Measurements from ENCODE around the gene PPME1. TPM values are rescaled to one million over a fixed set of nuclear protein-coding genes. Genes with fewer than 3 reads are reported as not detected.

Gene PPME1
- total RNA-seq, 1 experiment from 2014 or later: 99.4 TPM

DNA sequence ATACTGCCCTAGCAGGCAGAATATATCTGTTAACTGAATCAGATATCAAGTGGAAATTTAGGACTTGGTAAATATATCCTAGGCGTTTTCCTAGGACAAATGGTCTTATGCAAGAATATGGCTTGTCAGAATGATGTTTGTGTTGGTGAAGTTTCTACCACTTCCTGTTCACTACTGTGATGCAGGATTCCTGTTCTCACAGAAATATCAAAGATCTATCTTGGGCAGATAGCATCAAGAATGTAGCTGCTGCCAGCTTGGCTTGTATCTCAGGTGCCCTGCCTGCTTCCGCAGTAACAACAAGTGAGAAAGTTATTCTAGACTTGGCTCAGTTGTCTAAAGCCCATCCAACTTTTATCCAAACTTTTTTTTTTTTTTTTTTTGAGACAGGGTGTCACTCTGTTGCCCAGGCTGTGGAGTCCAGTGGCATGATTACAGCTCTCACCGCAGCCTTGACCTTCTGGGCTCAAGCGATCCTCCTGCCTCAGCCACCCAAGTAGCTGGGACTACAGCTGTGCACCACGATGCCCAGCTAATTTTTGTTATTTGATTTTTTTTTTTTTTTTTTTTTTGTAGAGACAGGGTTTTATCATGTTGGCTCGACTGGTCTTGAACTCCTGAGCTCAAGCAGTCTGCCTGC is 61.3 kb downstream of the PPME1 start:
- no TSS peak for BruUV-seq (replicated peaks)
- peaks cover 30% of the 10 kb centered on the region; the same call in 1 of the 2 replicates for H3K36me3 ChIP-seq (ENCODE audit: control insufficient read depth, insufficient read depth, low read length)
- POLR2A ChIA-PET: no interaction called here
- no peak overlapping the region for H3K27ac ChIP-seq (ENCODE audit: low read length)
- TF ChIP-seq, protein P1, sequence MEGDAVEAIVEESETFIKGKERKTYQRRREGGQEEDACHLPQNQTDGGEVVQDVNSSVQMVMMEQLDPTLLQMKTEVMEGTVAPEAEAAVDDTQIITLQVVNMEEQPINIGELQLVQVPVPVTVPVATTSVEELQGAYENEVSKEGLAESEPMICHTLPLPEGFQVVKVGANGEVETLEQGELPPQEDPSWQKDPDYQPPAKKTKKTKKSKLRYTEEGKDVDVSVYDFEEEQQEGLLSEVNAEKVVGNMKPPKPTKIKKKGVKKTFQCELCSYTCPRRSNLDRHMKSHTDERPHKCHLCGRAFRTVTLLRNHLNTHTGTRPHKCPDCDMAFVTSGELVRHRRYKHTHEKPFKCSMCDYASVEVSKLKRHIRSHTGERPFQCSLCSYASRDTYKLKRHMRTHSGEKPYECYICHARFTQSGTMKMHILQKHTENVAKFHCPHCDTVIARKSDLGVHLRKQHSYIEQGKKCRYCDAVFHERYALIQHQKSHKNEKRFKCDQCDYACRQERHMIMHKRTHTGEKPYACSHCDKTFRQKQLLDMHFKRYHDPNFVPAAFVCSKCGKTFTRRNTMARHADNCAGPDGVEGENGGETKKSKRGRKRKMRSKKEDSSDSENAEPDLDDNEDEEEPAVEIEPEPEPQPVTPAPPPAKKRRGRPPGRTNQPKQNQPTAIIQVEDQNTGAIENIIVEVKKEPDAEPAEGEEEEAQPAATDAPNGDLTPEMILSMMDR (IDR thresholded peaks at IDR 0.05): no peak
- TF ChIP-seq SIN3A (IDR thresholded peaks at IDR 0.05; ENCODE audit: borderline replicate concordance, insufficient read depth, low read depth, low read length) (no peak), POLR2AphosphoS5 (IDR thresholded peaks at IDR 0.05; ENCODE audit: low read depth, low read length) (no peak), TCF7L2 (IDR thresholded peaks at IDR 0.05; ENCODE audit: low read depth, low read length) (no peak)
- TF ChIP-seq, protein P2, sequence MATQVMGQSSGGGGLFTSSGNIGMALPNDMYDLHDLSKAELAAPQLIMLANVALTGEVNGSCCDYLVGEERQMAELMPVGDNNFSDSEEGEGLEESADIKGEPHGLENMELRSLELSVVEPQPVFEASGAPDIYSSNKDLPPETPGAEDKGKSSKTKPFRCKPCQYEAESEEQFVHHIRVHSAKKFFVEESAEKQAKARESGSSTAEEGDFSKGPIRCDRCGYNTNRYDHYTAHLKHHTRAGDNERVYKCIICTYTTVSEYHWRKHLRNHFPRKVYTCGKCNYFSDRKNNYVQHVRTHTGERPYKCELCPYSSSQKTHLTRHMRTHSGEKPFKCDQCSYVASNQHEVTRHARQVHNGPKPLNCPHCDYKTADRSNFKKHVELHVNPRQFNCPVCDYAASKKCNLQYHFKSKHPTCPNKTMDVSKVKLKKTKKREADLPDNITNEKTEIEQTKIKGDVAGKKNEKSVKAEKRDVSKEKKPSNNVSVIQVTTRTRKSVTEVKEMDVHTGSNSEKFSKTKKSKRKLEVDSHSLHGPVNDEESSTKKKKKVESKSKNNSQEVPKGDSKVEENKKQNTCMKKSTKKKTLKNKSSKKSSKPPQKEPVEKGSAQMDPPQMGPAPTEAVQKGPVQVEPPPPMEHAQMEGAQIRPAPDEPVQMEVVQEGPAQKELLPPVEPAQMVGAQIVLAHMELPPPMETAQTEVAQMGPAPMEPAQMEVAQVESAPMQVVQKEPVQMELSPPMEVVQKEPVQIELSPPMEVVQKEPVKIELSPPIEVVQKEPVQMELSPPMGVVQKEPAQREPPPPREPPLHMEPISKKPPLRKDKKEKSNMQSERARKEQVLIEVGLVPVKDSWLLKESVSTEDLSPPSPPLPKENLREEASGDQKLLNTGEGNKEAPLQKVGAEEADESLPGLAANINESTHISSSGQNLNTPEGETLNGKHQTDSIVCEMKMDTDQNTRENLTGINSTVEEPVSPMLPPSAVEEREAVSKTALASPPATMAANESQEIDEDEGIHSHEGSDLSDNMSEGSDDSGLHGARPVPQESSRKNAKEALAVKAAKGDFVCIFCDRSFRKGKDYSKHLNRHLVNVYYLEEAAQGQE (IDR thresholded peaks at IDR 0.05; ENCODE audit: insufficient read depth in 1 of 2, low read depth in 2 of 2, low read length in 1 of 2): no peak
- no peak for DNase-seq (ENCODE audit: low read depth, low spot score)
- intact Hi-C loops (cut with micrococcal nuclease; ENCODE audit: unreplicated experiment): no loop called here
- CTCF ChIA-PET: no interaction called here
- ATAC-seq: no peak
- H3K9me3 ChIP-seq (ENCODE audit: control insufficient read depth, insufficient read depth, low read depth, low read length): no peaks in the 10 kb centered on the region
- no peaks in the 10 kb centered on the region for H3K4me1 ChIP-seq (ENCODE audit: control insufficient read depth, insufficient read depth, low read length)
- no peak overlapping the region for H3K4me3 ChIP-seq (ENCODE audit: low read depth in 2 of 2, low read length in 2 of 2)
- H3K27me3 ChIP-seq (ENCODE audit: control insufficient read depth, insufficient read depth, low read length): no peaks in the 10 kb centered on the region
- in situ Hi-C loops (cut with HindIII; ENCODE audit: low pct_unique_long_range_greater_than_20kb, low sequenced_read_pairs): no loop called here

DNA sequence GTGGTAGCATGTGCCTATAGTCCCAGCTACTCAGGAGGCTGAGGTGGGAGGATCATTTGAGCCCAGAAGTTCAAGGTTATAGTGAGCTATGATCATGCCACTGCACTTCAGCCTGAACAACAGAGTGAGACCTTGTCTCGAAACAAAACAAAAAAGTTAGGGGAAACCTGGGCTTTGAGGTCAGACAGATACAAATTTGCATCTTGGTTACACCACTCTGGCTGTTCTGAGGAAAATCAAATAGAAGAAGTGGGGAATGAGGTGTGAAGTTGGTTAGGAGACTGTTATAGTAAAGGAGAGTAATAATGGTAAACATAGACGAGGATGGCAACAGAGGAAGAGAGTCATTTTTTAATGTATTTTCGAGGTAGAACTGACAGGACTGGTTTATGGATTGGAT is 62.6 kb downstream of the PPME1 start:
- POLR2A ChIA-PET: no interaction called here

More for the DNA sequence above, 62.6 kb downstream of the PPME1 start:
- intact Hi-C loops (cut with micrococcal nuclease; ENCODE audit: unreplicated experiment): no loop called here
- no peak for TF ChIP-seq TCF7L2 (IDR thresholded peaks at IDR 0.05; ENCODE audit: low read depth, low read length)
- TF ChIP-seq, protein P1 (IDR thresholded peaks at IDR 0.05): no peak
- TF ChIP-seq POLR2AphosphoS5 (IDR thresholded peaks at IDR 0.05; ENCODE audit: low read depth, low read length): no peak
- no peak for TF ChIP-seq SIN3A (IDR thresholded peaks at IDR 0.05; ENCODE audit: borderline replicate concordance, insufficient read depth, low read depth, low read length)
- TF ChIP-seq, protein P2 (IDR thresholded peaks at IDR 0.05; ENCODE audit: insufficient read depth in 1 of 2, low read depth in 2 of 2, low read length in 1 of 2): no peak
- ATAC-seq (no peak), DNase-seq (ENCODE audit: low read depth, low spot score) (no peak)
- CTCF ChIA-PET: no interaction called here
- Histone ChIP-seq H3K9me3 (ENCODE audit: control insufficient read depth, insufficient read depth, low read depth, low read length) (no peaks in the 10 kb centered on the region), H3K4me1 (ENCODE audit: control insufficient read depth, insufficient read depth, low read length) (no peaks in the 10 kb centered on the region), H3K27me3 (ENCODE audit: control insufficient read depth, insufficient read depth, low read length) (no peaks in the 10 kb centered on the region), H3K36me3 (ENCODE audit: control insufficient read depth, insufficient read depth, low read length) (peaks cover 37% of the 10 kb centered on the region; the same call in 1 of the 2 replicates), H3K27ac (ENCODE audit: low read length) (no peak overlapping the region), H3K4me3 (ENCODE audit: low read depth in 2 of 2, low read length in 2 of 2) (no peak overlapping the region)
- no TSS peak for BruUV-seq (replicated peaks)
- in situ Hi-C loops (cut with HindIII; ENCODE audit: low pct_unique_long_range_greater_than_20kb, low sequenced_read_pairs): no loop called here
